PC-3 (cell line): Measurements from ENCODE around the gene KCTD16. TPM values are rescaled to one million over a fixed set of nuclear protein-coding genes. Genes with fewer than 3 reads are reported as not detected.

ENCODE experiments used
- ATAC-seq: fragments of 200-7000 bp; cut with Tn5 transposase; 2 replicates; pipeline ENCODE4 v1.9.1; 2020; ENCODE audit warnings: mild to moderate bottlenecking, moderate library complexity
- BruUV-seq: library from RNA; stranded (reverse); fragments of 400-500 nt; replicated peaks from 2 replicates; lab custom pipeline; 2021; lab: Mats Ljungman, UMichigan
- CTCF ChIA-PET: fragments of 300-600 bp; sonication (Branson Sonifier 250); formaldehyde crosslinking; loops from one replicate; lab custom pipeline; 2022; ENCODE audit warnings: antibody characterized with exemption; lab: Charles Lee
- POLR2A ChIA-PET: fragments of 300-600 bp; sonication (Branson Sonifier 250); formaldehyde crosslinking; loops from one replicate; lab custom pipeline; 2022; ENCODE audit warnings: antibody characterized with exemption; ENCODE audit not compliant: unreplicated experiment; lab: Charles Lee
- DNase-seq: peaks from one replicate; pipeline ENCODE4 v3.0.0-alpha.2; 2015
- H2AFZ ChIP-seq: fragments of 300-600 bp; sonication (generic); 2 replicates; pipeline ENCODE4 v1.6.0; 2016; ENCODE audit warnings: antibody characterized with exemption, low read length
- H3F3A ChIP-seq: fragments of 300-600 bp; sonication (generic); one replicate; pipeline ENCODE4 v1.6.0; 2017; ENCODE audit warnings: antibody characterized with exemption, low read length, control low read depth, mild to moderate bottlenecking; ENCODE audit not compliant: unreplicated experiment
- H3K27ac ChIP-seq: fragments of 300-600 bp; sonication (generic); 2 replicates; pipeline ENCODE4 v1.5.1; 2016; ENCODE audit warnings: mild to moderate bottlenecking, low read length
- H3K27me3 ChIP-seq: fragments of 300-600 bp; sonication (generic); 2 replicates; pipeline ENCODE4 v1.6.1; 2016; ENCODE audit warnings: low read length, mixed read lengths
- H3K36me3 ChIP-seq: fragments of 300-600 bp; sonication (generic); 2 replicates; pipeline ENCODE4 v1.6.1; 2016; ENCODE audit warnings: low read depth, mixed run types, low read length, mixed read lengths
- H3K4me1 ChIP-seq: fragments of 300-600 bp; sonication (generic); 2 replicates; pipeline ENCODE4 v1.5.1; 2016; ENCODE audit warnings: low read length; ENCODE audit not compliant: insufficient read depth
- H3K4me2 ChIP-seq: fragments of 300-600 bp; sonication (generic); 2 replicates; pipeline ENCODE4 v1.6.0; 2016; ENCODE audit warnings: low read length
- H3K4me3 ChIP-seq: fragments of 300-600 bp; sonication (generic); 2 replicates; pipeline ENCODE4 v1.5.1; 2016; ENCODE audit warnings: mild to moderate bottlenecking, low read length, mixed read lengths
- H3K79me2 ChIP-seq: fragments of 300-600 bp; sonication (generic); 2 replicates; pipeline ENCODE4 v1.6.1; 2017; ENCODE audit warnings: low read length, mixed read lengths
- H3K9ac ChIP-seq: fragments of 300-600 bp; sonication (generic); 2 replicates; pipeline ENCODE4 v1.6.0; 2016; ENCODE audit warnings: mild to moderate bottlenecking, low read length
- H3K9me2 ChIP-seq: fragments of 300-600 bp; sonication (generic); replicated peaks from 2 replicates; pipeline ENCODE4 v1.6.1; 2016; ENCODE audit warnings: mixed run types, low read length, mixed read lengths
- H3K9me3 ChIP-seq: fragments of 300-600 bp; sonication (generic); 2 replicates; pipeline ENCODE4 v1.6.1; 2016; ENCODE audit warnings: low read length, mixed read lengths
- H4K20me1 ChIP-seq: fragments of 300-600 bp; sonication (generic); 2 replicates; pipeline ENCODE4 v1.6.1; 2016; ENCODE audit warnings: low read length, mixed read lengths
- EZH2 ChIP-seq: fragments of 300-600 bp; sonication (generic); IDR thresholded peaks from one replicate; pipeline ENCODE4 v1.6.1; 2017; ENCODE audit warnings: antibody characterized with exemption, mild to moderate bottlenecking, low read length; ENCODE audit not compliant: unreplicated experiment
- EZH2phosphoT487 ChIP-seq: fragments of 300-600 bp; sonication (generic); IDR thresholded peaks from 2 replicates; pipeline ENCODE4 v1.6.1; 2018; ENCODE audit warnings: mild to moderate bottlenecking, antibody characterized with exemption, low read length, borderline replicate concordance
- intact Hi-C: fragments of 100-400 bp; cut with micrococcal nuclease; formaldehyde crosslinking; loops from 2 replicates; pipeline ENCODE4 v1.9.0; 2023
- total RNA-seq: library from RNA; depleted of rRNA; stranded (reverse); fragments of >200 nt; gene quantifications from 2 replicates; pipeline ENCODE4 v1.2.3, GENCODE V29; 2014
- TF ChIP-seq, protein P1 (sequence below): fragments of 300-600 bp; sonication (generic); conservative IDR thresholded peaks from 2 replicates; pipeline ENCODE4 v1.5.1; 2017; ENCODE audit warnings: antibody characterized with exemption, low read depth, mild to moderate bottlenecking, low read length

Gene KCTD16
- total RNA-seq, 1 experiment from 2014 or later = not detected

DNA sequence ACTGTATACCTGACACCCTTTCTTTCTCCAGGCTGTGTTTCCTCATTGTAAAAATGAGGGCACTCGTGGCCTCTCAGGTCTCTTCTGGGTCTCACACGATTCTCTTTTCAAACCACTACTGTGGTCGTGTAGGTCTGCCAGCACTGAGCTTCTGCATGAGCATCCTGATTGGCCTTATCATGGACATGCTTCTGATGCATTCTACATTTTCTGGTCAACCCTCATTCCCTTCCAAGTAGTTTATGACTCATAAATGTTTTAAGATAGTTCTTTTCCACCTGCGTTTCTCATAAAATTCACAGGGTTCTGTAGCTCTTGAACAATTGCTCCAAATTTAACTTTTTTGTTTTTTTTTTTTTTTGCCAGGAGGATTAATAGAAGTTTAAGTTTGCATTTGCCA, 294.8 kb downstream of the KCTD16 start:
- Histone ChIP-seq H3K27ac (no peak overlapping the region), H3K4me3 (no peak overlapping the region), H3K36me3 (no peaks in the 10 kb centered on the region), H3K9me2 (no peaks in the 10 kb centered on the region), H3F3A (no peaks in the 10 kb centered on the region), H3K79me2 (no peaks in the 10 kb centered on the region), H3K27me3 (no peaks in the 10 kb centered on the region), H2AFZ (no peak overlapping the region), H3K4me1 (no peaks in the 10 kb centered on the region), H4K20me1 (no peaks in the 10 kb centered on the region), H3K9ac (no peak overlapping the region), H3K9me3 (no peaks in the 10 kb centered on the region), H3K4me2 (no peak overlapping the region)
- TF ChIP-seq, protein P1, sequence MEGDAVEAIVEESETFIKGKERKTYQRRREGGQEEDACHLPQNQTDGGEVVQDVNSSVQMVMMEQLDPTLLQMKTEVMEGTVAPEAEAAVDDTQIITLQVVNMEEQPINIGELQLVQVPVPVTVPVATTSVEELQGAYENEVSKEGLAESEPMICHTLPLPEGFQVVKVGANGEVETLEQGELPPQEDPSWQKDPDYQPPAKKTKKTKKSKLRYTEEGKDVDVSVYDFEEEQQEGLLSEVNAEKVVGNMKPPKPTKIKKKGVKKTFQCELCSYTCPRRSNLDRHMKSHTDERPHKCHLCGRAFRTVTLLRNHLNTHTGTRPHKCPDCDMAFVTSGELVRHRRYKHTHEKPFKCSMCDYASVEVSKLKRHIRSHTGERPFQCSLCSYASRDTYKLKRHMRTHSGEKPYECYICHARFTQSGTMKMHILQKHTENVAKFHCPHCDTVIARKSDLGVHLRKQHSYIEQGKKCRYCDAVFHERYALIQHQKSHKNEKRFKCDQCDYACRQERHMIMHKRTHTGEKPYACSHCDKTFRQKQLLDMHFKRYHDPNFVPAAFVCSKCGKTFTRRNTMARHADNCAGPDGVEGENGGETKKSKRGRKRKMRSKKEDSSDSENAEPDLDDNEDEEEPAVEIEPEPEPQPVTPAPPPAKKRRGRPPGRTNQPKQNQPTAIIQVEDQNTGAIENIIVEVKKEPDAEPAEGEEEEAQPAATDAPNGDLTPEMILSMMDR = no peak
- TF ChIP-seq EZH2phosphoT487 (no peak), EZH2 (no peak)
- POLR2A ChIA-PET = interaction anchor here (0.6 kb wide), 1 partner anchor 31 kb away, joined by 3 read pairs; no protein-coding TSS in a partner anchor
- BruUV-seq = no TSS peak
- ATAC-seq (no peak), DNase-seq (no peak)
- intact Hi-C loops = no loop called here
- CTCF ChIA-PET = no interaction called here

DNA sequence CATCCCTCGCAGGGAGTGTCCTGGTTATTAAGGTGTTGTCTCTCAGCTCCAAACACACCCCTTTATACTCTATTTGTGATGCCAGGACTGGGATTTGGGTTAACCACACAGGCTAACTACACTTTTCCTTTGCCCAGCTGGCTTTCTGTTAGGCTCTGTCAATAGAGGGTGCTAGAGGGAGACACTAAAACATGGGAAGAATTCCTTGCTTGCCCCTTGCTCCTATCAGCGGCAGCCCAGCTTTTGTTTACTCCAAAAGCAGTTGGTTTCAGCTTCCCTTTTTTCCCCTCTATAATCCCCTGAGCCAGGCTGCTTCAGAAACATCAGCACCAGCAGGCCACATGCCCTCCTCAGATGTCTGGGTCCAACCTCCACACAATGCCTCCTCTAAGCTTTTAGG, 297.1 kb downstream of the KCTD16 start:
- Histone ChIP-seq H3F3A (no peaks in the 10 kb centered on the region), H4K20me1 (no peaks in the 10 kb centered on the region), H3K4me2 (no peak overlapping the region), H3K4me3 (no peak overlapping the region), H3K79me2 (no peaks in the 10 kb centered on the region), H3K9ac (no peak overlapping the region), H3K27me3 (no peaks in the 10 kb centered on the region), H3K9me2 (no peaks in the 10 kb centered on the region), H3K27ac (no peak overlapping the region), H3K36me3 (no peaks in the 10 kb centered on the region), H3K4me1 (no peaks in the 10 kb centered on the region), H2AFZ (no peak overlapping the region), H3K9me3 (no peaks in the 10 kb centered on the region)
- POLR2A ChIA-PET = no interaction called here
- DNase-seq (peak; percentile 36), ATAC-seq (no peak)
- TF ChIP-seq, protein P1 = peak; percentile 49; the same call in 1 of the 2 replicates
- no peak for TF ChIP-seq EZH2
- no TSS peak for BruUV-seq
- intact Hi-C loops = no loop called here
- CTCF ChIA-PET = interaction anchor here (0.5 kb wide), 1 partner anchor 251 kb away, joined by 3 read pairs; no protein-coding TSS in a partner anchor

DNA sequence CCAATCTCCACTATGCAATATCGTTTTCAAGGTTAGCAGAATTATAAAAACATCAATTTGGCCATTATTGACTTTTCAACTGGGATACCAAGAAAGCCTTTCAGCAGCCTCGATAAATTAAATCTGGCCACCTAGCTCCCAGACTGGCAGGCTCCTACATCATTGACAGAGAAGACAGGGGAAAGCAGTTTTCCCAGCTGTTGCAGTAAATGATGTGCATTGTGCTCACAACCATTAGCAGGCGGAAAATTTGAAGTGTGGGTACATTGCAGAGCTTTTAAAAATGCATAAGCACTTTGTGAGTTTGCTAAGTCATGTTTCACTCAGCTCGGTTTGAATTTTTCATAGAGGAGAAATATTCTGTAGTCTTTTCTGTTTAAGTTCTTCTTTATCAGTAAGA, 297.9 kb downstream of the KCTD16 start:
- H3K36me3 ChIP-seq = no peaks in the 10 kb centered on the region
- no peak overlapping the region for H3K4me2 ChIP-seq
- no peaks in the 10 kb centered on the region for H3K4me1 ChIP-seq
- ChIA-PET CTCF (no interaction called here), POLR2A (no interaction called here)
- H4K20me1 ChIP-seq = no peaks in the 10 kb centered on the region
- no peaks in the 10 kb centered on the region for H3F3A ChIP-seq
- H3K79me2 ChIP-seq = no peaks in the 10 kb centered on the region
- ATAC-seq (no peak), DNase-seq (no peak)
- H3K9me3 ChIP-seq = no peaks in the 10 kb centered on the region
- H3K9me2 ChIP-seq = no peaks in the 10 kb centered on the region
- H3K27me3 ChIP-seq = no peaks in the 10 kb centered on the region
- no peak overlapping the region for H3K4me3 ChIP-seq
- no TSS peak for BruUV-seq
- no peak overlapping the region for H2AFZ ChIP-seq
- TF ChIP-seq EZH2phosphoT487 (no peak), EZH2 (no peak)
- TF ChIP-seq, protein P1 = no peak
- no peak overlapping the region for H3K9ac ChIP-seq
- intact Hi-C loops = no loop called here
- H3K27ac ChIP-seq = no peak overlapping the region
